ENCODE results near the gene FCN2. TPM values are rescaled to one million over a fixed set of nuclear protein-coding genes. Genes with fewer than 3 reads are reported as not detected.

The FCN2 gene
- total and polyA plus RNA-seq, 4 donors, result 23.6 to 186 (median 121) TPM

- DNase-seq (ENCODE audit: low spot score), result peak; percentile 22
- H3K27ac ChIP-seq (ENCODE audit: low read depth in 1 of 2, low read length in 2 of 2), result no peak overlapping the region
- 85% methylated on average over 22 of the region's 22 CpGs for WGBS
- H3K36me3 ChIP-seq (ENCODE audit: control insufficient read depth in 4 of 4, insufficient read depth in 3 of 4, low read depth in 1 of 4, low read length in 3 of 4), result no peaks in the 10 kb centered on the region
- no peaks in the 10 kb centered on the region for H3K27me3 ChIP-seq (ENCODE audit: control insufficient read depth in 4 of 4, insufficient read depth in 4 of 4, low read length in 3 of 4)
- no peak for TF ChIP-seq HNF4A (conservative IDR thresholded peaks at IDR 0.05)
- no peaks in the 10 kb centered on the region for H3K9me3 ChIP-seq (ENCODE audit: control insufficient read depth in 4 of 4, low read length in 3 of 4)
- H3K9ac ChIP-seq (ENCODE audit: low read depth in 1 of 2, low read length in 2 of 2), result no peak overlapping the region
- no peaks in the 10 kb centered on the region for H3K4me1 ChIP-seq (ENCODE audit: control insufficient read depth in 4 of 4, insufficient read depth in 4 of 4, low read length in 3 of 4)
- H3K4me3 ChIP-seq (ENCODE audit: low read depth in 1 of 3, low read length in 3 of 3), result no peak overlapping the region
Observed at GRCh38 chr9:134913041-134913712, 32.6 kb downstream of the FCN2 start.

GRCh38 chr9:134913713-134914500, 33.3 kb downstream of the FCN2 start:
- Histone ChIP-seq H3K9me3 (ENCODE audit: control insufficient read depth in 4 of 4, low read length in 3 of 4) (peaks cover 0 to 4% (median 0%) of the 10 kb centered on the region in 4 donors), H3K9ac (ENCODE audit: low read depth in 1 of 2, low read length in 2 of 2) (no peak overlapping the region), H3K36me3 (ENCODE audit: control insufficient read depth in 4 of 4, insufficient read depth in 3 of 4, low read depth in 1 of 4, low read length in 3 of 4) (no peaks in the 10 kb centered on the region), H3K27me3 (ENCODE audit: control insufficient read depth in 4 of 4, insufficient read depth in 4 of 4, low read length in 3 of 4) (no peaks in the 10 kb centered on the region), H3K4me3 (ENCODE audit: low read depth in 1 of 3, low read length in 3 of 3) (no peak overlapping the region), H3K4me1 (ENCODE audit: control insufficient read depth in 4 of 4, insufficient read depth in 4 of 4, low read length in 3 of 4) (no peaks in the 10 kb centered on the region), H3K27ac (ENCODE audit: low read depth in 1 of 2, low read length in 2 of 2) (no peak overlapping the region)
- DNase-seq (ENCODE audit: low spot score), result peak; percentile 21
- TF ChIP-seq HNF4A (conservative IDR thresholded peaks at IDR 0.05) (no peak), ATF3 (IDR thresholded peaks at IDR 0.05) (no peak), SP1 (IDR thresholded peaks at IDR 0.05) (no peak), JUND (IDR thresholded peaks at IDR 0.05) (no peak), MAX (IDR thresholded peaks at IDR 0.05) (no peak), RXRA (IDR thresholded peaks at IDR 0.05) (no peak), FOXA2 (IDR thresholded peaks at IDR 0.05) (no peak), YY1 (IDR thresholded peaks at IDR 0.05) (no peak), RAD21 (IDR thresholded peaks at IDR 0.05) (no peak), FOXA1 (IDR thresholded peaks at IDR 0.05) (no peak)
- TF ChIP-seq, protein P1, sequence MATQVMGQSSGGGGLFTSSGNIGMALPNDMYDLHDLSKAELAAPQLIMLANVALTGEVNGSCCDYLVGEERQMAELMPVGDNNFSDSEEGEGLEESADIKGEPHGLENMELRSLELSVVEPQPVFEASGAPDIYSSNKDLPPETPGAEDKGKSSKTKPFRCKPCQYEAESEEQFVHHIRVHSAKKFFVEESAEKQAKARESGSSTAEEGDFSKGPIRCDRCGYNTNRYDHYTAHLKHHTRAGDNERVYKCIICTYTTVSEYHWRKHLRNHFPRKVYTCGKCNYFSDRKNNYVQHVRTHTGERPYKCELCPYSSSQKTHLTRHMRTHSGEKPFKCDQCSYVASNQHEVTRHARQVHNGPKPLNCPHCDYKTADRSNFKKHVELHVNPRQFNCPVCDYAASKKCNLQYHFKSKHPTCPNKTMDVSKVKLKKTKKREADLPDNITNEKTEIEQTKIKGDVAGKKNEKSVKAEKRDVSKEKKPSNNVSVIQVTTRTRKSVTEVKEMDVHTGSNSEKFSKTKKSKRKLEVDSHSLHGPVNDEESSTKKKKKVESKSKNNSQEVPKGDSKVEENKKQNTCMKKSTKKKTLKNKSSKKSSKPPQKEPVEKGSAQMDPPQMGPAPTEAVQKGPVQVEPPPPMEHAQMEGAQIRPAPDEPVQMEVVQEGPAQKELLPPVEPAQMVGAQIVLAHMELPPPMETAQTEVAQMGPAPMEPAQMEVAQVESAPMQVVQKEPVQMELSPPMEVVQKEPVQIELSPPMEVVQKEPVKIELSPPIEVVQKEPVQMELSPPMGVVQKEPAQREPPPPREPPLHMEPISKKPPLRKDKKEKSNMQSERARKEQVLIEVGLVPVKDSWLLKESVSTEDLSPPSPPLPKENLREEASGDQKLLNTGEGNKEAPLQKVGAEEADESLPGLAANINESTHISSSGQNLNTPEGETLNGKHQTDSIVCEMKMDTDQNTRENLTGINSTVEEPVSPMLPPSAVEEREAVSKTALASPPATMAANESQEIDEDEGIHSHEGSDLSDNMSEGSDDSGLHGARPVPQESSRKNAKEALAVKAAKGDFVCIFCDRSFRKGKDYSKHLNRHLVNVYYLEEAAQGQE (IDR thresholded peaks at IDR 0.05), result no peak
- WGBS, result 83% methylated on average over 23 of the region's 23 CpGs

DNA sequence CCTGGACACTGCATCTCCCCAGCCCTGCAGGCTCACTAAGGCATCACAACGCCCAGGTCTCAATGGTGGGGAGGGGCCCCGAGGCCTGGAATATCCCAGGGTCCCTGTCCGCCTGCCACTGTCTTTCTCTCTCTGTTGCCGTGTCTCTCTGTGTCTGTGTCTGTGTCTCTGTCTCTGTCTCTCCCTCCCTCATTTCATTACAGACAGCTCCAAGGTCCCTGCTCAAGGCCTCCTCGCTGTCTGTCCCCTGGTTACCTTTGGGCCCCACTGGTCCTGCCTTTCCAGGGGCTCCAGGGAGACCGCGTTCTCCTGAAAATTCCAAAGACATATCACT, 33.9 kb downstream of the FCN2 start:
- Histone ChIP-seq H3K9me3 (ENCODE audit: control insufficient read depth in 4 of 4, low read length in 3 of 4) (peaks cover 0 to 8% (median 3%) of the 10 kb centered on the region in 4 donors), H3K4me1 (ENCODE audit: control insufficient read depth in 4 of 4, insufficient read depth in 4 of 4, low read length in 3 of 4) (no peaks in the 10 kb centered on the region), H3K27ac (ENCODE audit: low read depth in 1 of 2, low read length in 2 of 2) (no peak overlapping the region), H3K36me3 (ENCODE audit: control insufficient read depth in 4 of 4, insufficient read depth in 3 of 4, low read depth in 1 of 4, low read length in 3 of 4) (no peaks in the 10 kb centered on the region), H3K4me3 (ENCODE audit: low read depth in 1 of 3, low read length in 3 of 3) (no peak overlapping the region), H3K27me3 (ENCODE audit: control insufficient read depth in 4 of 4, insufficient read depth in 4 of 4, low read length in 3 of 4) (no peaks in the 10 kb centered on the region), H3K9ac (ENCODE audit: low read depth in 1 of 2, low read length in 2 of 2) (no peak overlapping the region)
- TF ChIP-seq SP1 (IDR thresholded peaks at IDR 0.05) (no peak), ZBTB33 (IDR thresholded peaks at IDR 0.05) (no peak), YY1 (IDR thresholded peaks at IDR 0.05) (no peak), EGR1 (IDR thresholded peaks at IDR 0.05; ENCODE audit: low read depth in 2 of 2) (no peak), JUND (IDR thresholded peaks at IDR 0.05) (no peak), HNF4A (conservative IDR thresholded peaks at IDR 0.05) (no peak), FOXA1 (IDR thresholded peaks at IDR 0.05) (no peak), MAX (IDR thresholded peaks at IDR 0.05) (no peak), NR2F2 (IDR thresholded peaks at IDR 0.05) (no peak)
- TF ChIP-seq, protein P1 (IDR thresholded peaks at IDR 0.05), result no peak
- peak; percentile 9 for DNase-seq (ENCODE audit: low spot score)
- 72% methylated on average over 7 of the region's 7 CpGs for WGBS

All from liver (tissue), 9 donors.